C4-2B (cell line): ENCODE results near the gene TMEM117.
A peak's percentile ranks its signal among the peaks of the same experiment; 100 is the strongest.

Experiments
- H3K27ac ChIP-seq: fragments of 450-650 bp; 2 replicates; pipeline ENCODE4 v1.5.1; 2017
- CTCF ChIP-seq: fragments of 450-650 bp; conservative IDR thresholded peaks from 2 replicates; pipeline ENCODE4 v1.5.1; 2017; ENCODE audit warnings: mild to moderate bottlenecking
- ZFX ChIP-seq: fragments of 450-650 bp; IDR thresholded peaks from 2 replicates; pipeline ENCODE4 v1.6.1; 2017

Gene TMEM117

GRCh38 chr12:44313188-44313587, 477.3 kb downstream of the TMEM117 start:
- TF ChIP-seq CTCF (no peak), ZFX (no peak)
- no peak overlapping the region for H3K27ac ChIP-seq

GRCh38 chr12:44314007-44314500, 478.2 kb downstream of the TMEM117 start:
- TF ChIP-seq CTCF (no peak), ZFX (no peak)
- H3K27ac ChIP-seq = no peak overlapping the region

GRCh38 chr12:44317651-44318126, 481.8 kb downstream of the TMEM117 start:
- TF ChIP-seq ZFX (no peak), CTCF (peak; percentile 63)
- H3K27ac ChIP-seq = no peak overlapping the region

- no peak overlapping the region for H3K27ac ChIP-seq
- no peak for TF ChIP-seq ZFX
- TF ChIP-seq CTCF = no peak
These were observed 495.4 kb downstream of the TMEM117 start for GRCh38 chr12:44331269-44331668.

- H3K27ac ChIP-seq = no peak overlapping the region
- TF ChIP-seq CTCF (no peak), ZFX (no peak)
These were observed 498.5 kb downstream of the TMEM117 start for GRCh38 chr12:44334347-44334746.

GRCh38 chr12:44335030-44335429, 499.1 kb downstream of the TMEM117 start:
- no peak for TF ChIP-seq CTCF
- TF ChIP-seq ZFX = no peak
- no peak overlapping the region for H3K27ac ChIP-seq

- TF ChIP-seq ZFX (no peak), CTCF (no peak)
- no peak overlapping the region for H3K27ac ChIP-seq
These were observed 500.7 kb downstream of the TMEM117 start for GRCh38 chr12:44336577-44336976.
